NAMALWA (cell line): ENCODE measurements around the gene PLCE1.

Experiments
- DNase-seq: peaks from one replicate; pipeline ENCODE4 v3.0.0-alpha.2; 2015; ENCODE audit warnings: low spot score

PLCE1 gene

GRCh38 chr10:94024407-94024806 lies 30.7 kb downstream of the PLCE1 start:
- no peak for DNase-seq

GRCh38 chr10:94025806-94026205 lies 32.1 kb downstream of the PLCE1 start:
- no peak for DNase-seq

GRCh38 chr10:94027197-94027596 lies 33.5 kb downstream of the PLCE1 start:
- no peak for DNase-seq

GRCh38 chr10:94029955-94030354 lies 36.2 kb downstream of the PLCE1 start:
- no peak for DNase-seq

GRCh38 chr10:94035982-94036765 lies 42.4 kb downstream of the PLCE1 start:
- no peak for DNase-seq

GRCh38 chr10:94036766-94037033 lies 43.0 kb downstream of the PLCE1 start:
- no peak for DNase-seq

- no peak for DNase-seq
These were observed 43.6 kb downstream of the PLCE1 start for GRCh38 chr10:94037286-94037685.

- no peak for DNase-seq
These were observed 44.3 kb downstream of the PLCE1 start for GRCh38 chr10:94038024-94038423.

- no peak for DNase-seq
These were observed 47.5 kb downstream of the PLCE1 start for GRCh38 chr10:94041206-94041605.

- DNase-seq = peak; percentile 11
These were observed 48.5 kb downstream of the PLCE1 start for GRCh38 chr10:94042001-94042833.

- DNase-seq = no peak
These were observed 49.1 kb downstream of the PLCE1 start for GRCh38 chr10:94042834-94043175.
